Adipose tissue (tissue), 3 donors: Measurements from ENCODE around the gene LHX2. TPM values are rescaled to one million over a fixed set of nuclear protein-coding genes. Genes with fewer than 3 reads are reported as not detected.

Source experiments
- H3K27ac ChIP-seq: one replicate; pipeline ENCODE4 v1.5.1; 2013; ENCODE audit warnings: low read depth, low read length
- WGBS, 3 donors: extraction: QIAGEN DNeasy Blood & Tissue Kit; methylation state at CpG; one replicate each; pipeline ENCODE4 v1.1.7; 2013; 5-methylcytosine and 5-hydroxymethylcytosine counted together
- polyA plus RNA-seq, 3 donors: library from polyadenylated mRNA; stranded (reverse); fragments of 200-250 nt; gene quantifications; one replicate each; pipeline ENCODE4 v1.2.3, GENCODE V29; 2013
- donor health status: healthy with polysubstance abuse.
- donor health status: Bipolar disorder and iron deficiency.
- donor health status: healthy.

LHX2 gene
- polyA plus RNA-seq, 3 donors = 0.18 to 1.1 (median 0.53) TPM

DNA sequence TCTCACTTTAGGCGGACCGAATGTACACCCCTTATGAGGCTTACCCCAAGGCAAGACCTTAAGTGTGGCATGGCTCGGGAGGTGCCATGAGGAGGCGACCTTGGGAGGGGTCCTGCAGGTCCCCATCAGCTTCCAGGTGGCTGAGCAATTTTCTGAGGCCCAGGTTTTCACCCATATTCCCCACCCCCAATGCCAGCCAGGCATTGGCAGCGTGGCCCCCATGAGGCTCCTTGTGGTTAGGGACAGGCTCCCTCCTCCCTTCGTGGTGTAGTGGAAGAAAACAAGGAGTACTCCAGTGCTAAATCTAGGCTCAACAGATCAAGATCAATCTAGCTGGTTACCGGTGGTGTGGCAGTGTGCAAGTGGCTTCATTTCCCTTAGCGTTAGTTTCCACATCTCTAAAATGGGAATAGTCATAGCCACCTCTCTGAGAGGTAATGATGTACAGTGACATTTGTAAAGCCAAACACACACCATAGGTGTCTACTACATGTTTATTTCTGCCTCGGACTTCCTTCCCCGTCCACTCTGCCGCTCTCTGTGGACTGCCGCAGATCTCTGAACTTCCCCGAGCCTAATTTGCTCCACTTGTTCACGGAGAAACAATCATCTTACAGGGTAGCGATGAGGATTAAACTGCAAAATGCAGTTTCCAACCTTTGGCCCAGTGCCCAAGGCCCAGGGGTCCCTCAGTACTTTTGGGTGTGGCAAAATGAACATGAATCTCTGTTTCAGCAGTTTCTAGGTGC lies 8.4 kb downstream of the LHX2 start:
- no peak overlapping the region for H3K27ac ChIP-seq
- 9 to 16% (median 13%) methylated on average over 15 of the region's 15 CpGs for WGBS, 3 donors

DNA sequence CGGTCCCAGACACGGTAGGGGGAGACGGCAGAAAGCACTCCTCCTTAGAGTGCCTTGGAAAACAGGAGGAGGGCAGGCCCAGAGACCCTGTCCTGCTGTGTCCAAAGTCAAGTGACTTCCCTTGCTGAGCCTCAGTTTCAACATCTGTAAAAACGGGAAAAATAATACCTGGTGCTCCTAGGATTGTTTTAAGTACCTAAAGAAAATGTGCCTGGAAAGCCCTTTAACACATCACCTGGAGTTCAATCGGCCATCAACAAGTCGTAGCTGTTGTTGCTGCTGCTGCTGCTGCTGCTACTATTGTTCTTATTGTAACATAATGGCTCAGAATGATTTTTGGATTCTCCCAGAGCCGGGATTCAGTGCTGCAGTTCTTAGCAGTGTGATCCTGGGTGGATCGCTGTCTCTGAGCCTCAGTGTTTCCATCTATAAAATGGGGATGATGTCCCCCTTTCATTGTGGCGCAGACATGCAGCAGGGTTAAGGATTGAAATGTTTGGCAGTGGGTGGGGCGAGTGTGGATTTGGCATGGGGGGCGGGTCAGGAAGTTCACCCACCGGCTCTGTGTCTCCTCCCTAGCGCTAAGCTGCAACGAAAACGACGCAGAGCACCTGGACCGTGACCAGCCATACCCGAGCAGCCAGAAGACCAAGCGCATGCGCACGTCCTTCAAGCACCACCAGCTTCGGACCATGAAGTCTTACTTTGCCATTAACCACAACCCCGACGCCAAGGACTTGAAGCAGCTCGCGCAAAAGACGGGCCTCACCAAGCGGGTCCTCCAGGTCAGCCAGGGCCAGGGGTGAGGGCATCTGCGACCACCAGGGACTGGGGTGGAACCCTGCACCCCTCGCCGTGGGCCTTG lies 9.2 kb downstream of the LHX2 start:
- 8 to 13% (median 9%) methylated on average over 30 to 31 of the region's 31 CpGs for WGBS, 3 donors
- no peak overlapping the region for H3K27ac ChIP-seq

DNA sequence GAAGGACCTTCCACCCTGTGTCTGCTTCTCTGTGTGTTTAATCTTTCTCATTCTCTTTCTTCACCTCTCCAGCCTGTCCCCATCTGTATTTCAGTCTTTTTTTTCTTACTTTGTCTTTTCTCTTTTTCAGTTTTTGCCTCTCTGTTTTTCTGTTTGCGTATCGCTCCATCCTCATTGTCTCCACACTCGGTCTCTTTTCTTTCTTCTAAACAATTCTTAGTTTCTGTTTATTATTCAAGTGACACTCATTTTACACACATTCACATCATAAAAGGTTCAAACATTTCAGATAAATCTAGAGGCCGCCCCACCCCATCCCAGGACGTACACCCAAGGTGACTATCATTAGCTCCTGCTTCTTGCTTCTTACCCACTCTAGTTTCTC lies 9.8 kb downstream of the LHX2 start:
- WGBS, 3 donors = 12 to 29% (median 28%) methylated on average over 5 of the region's 5 CpGs
- H3K27ac ChIP-seq = no peak overlapping the region

DNA sequence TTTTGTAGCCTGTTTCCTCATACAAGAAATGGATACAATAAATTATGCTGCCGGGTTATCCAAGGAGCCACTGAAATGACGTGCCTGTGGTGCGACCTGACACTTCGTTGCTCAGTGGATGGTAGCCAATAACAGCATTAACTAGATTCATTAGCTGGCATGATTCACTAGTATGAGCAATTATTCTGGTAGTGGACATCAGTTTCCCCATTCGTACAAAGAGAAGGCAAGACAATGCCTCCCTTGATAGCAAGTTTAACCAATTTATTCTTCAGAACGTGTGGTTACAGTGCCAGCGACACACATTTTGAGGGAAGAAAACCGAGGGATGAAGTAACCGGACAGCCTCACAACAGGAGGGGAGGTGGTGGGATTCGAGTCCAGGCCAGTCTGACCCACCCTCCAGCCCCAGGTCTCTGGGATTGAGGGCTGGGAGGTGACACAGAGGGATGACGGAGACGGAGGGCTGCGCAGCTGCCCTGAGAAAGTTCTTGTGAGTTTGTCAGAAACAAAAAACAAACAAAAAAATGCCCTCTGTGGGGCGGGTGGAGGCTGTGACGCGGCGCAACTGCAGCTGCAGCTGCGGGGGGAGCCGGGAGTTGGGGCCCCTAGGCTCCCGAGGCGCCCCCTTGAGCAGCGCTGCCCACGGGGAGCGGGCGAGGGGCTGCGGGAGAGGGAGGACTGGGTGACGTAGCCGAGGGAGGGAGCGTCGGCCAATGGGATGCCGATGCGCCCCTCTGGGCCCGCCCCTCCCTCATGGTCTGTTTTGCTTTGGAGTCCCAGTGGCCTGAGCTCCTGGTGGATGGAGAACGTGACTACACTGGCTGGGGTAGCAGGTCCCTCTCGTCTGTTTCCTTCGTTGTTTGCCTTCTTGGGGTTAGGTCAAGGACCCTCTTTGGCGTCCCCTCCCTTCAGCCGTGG lies 10.9 kb downstream of the LHX2 start:
- 6 to 9% (median 6%) methylated on average over 27 to 38 of the region's 38 CpGs for WGBS, 3 donors
- H3K27ac ChIP-seq = no peak overlapping the region

DNA sequence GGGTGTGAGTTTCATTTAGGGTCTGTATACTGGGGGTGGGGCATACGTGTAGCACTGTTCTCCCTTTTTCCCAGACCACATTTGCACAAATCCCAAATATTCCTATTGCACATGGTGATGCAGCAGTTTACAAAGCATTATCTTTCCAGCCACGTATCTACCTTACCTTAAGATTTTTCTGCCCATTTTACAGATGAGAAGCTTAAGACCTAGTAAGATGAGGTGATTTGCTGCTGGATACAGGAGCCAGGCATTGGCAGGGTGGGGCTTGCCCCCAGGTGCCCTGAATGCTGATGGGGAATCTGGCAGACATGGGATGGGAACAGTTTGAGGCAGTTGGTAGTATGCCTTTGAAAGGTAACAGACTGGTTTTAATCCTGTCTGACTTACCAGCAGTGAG lies 12.5 kb downstream of the LHX2 start:
- WGBS, 3 donors = 50 to 70% (median 69%) methylated on average over 2 of the region's 2 CpGs
- H3K27ac ChIP-seq = no peak overlapping the region

DNA sequence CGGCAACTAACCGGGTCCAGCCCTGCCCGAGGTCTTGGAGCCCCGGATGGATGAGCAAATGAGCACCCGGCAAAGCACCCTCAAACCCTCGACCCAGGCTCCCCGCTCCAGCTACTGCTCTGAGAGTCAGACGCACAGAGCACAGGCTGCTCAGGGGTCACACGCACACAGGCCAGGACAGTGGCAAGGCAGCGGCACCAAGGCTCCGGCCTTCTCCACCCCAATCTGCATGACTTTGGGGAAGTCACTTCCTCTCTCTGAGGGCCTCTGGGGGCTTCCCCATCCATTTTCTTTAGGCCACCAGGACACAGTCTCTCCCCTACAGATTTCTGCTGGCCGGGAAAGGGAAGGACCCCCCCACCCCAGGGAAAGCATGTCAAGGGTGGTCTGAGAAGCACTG lies 18.0 kb downstream of the LHX2 start:
- 65 to 78% (median 75%) methylated on average over 12 of the region's 12 CpGs for WGBS, 3 donors
- H3K27ac ChIP-seq = no peak overlapping the region

DNA sequence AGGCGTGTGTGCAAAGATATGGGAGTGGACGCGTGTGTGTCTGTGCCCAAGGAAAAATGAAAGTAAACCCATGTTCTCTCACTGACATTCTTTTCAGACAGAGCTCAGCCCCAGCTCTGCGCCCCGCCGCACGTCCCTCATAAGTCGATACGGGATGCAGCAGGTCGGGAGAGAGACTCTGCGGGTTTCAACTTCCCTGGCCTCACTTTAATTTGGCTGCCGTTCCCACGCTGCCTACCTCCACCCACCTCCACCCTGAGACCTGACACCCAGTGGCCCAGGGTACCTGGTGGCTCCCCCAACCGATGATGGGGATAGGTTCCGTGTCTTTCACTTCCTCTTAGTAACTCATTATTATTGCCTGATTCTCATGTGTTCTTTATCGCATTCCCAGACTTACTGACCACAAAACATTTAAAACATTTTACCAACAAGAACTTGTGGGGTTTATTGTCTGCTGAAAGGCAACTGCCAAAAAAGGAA lies 19.4 kb downstream of the LHX2 start:
- WGBS, 3 donors = 58 to 70% (median 70%) methylated on average over 16 of the region's 16 CpGs
- H3K27ac ChIP-seq = no peak overlapping the region

DNA sequence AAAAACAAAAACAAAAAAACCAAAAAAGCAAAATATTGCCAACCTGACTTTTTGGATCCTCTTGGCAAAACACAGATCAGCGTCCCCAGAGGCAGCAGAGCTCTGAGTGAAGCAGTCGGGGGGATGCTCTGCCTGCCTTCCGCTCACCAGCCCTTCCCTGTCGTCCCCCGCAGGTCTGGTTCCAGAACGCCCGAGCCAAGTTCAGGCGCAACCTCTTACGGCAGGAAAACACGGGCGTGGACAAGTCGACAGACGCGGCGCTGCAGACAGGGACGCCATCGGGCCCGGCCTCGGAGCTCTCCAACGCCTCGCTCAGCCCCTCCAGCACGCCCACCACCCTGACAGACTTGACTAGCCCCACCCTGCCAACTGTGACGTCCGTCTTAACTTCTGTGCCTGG lies 20.7 kb downstream of the LHX2 start:
- WGBS, 3 donors = 2 to 7% (median 5%) methylated on average over 24 of the region's 24 CpGs
- no peak overlapping the region for H3K27ac ChIP-seq

DNA sequence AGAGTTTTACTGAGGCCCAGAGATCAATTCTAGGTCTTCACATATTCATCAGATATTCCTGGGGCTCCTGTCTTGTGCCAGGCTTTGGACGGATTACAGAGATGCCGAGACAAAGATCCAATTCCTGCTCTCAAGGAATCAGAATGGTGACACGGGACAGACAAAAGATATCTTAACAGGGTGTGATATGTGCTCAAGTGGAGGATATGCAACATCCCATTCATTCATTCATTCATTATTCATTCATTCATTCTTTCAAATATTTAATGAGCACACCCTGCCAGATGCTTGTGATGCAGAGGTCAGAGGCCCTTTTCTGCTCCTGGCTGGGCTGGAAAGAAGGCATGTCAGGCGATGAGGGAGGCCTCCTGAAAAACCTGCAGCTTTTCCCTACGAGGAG lies 21.8 kb downstream of the LHX2 start:
- H3K27ac ChIP-seq = no peak overlapping the region
- WGBS, 3 donors = 74 to 86% (median 83%) methylated on average over 5 of the region's 5 CpGs

DNA sequence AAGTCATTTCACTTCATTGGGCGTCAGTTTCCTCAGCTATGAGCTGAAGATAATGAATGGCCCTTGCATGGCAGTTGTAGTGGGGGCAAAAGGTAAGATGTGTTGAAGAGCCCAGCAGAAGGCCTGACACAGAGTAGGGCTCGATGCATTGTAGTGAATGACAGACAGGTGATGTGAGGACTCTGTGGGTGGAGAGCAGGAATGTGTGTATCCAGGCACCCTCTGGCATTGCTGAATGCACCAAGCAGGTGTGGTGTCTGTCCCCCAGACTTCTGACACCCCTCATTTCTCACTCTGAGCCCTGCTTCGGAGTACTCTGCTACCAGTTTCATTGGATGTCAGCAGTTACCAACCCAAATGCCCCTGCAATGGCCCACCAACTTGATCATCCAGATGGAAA lies 22.4 kb downstream of the LHX2 start:
- no peak overlapping the region for H3K27ac ChIP-seq
- 75 to 84% (median 79%) methylated on average over 3 of the region's 3 CpGs for WGBS, 3 donors

DNA sequence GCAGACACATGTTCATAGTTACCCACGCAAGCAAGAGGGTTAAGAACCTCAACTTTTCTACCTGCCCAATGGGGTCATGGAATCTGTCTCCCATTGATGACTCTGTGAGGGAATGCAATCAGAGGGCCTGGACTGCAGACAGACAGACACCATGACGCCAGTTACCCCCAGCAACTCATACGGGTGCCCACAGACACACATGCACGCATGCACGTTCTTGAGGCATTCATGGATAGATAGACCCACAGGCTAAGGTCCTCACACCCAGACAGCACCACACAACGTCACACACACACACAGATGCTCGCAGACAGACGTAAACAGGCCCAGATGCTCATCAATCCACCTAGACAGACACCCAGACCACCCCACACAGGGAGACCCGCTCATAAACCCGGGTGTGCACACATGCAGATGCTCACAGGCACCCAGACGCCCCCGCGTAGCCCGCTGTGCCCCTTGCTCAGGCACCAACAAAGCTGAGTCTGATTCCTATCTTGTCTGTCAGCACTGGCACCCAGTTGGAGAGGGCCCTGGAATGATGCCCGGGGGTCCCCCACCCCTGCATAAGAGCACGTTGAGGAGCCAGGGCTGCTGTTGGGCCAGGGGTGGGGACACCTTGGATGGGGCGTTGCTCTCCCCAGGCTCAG lies 23.6 kb downstream of the LHX2 start:
- H3K27ac ChIP-seq = no peak overlapping the region
- 78 to 86% (median 79%) methylated on average over 17 of the region's 17 CpGs for WGBS, 3 donors

DNA sequence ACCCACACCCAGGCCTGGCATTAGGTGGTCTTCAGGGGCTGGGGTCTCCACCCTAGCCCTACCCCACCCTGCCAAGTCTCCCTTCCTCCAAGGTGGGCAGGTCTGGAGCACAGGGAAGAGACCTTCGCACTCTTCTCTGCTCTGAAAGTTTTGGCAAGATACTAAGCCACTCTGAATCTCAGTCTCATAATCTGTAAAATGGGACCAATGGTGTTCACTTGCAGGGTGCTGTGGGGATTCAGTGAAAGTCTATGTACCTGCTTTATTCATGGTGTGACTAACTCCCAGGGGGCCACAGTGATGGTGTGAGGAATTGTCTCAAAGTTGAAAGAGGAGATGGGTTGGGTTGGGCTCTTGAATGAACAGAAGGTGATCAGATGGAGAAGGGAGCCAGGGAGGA lies 25.0 kb downstream of the LHX2 start:
- 95 to 98% (median 96%) methylated on average over 1 of the region's 1 CpG for WGBS, 3 donors
- H3K27ac ChIP-seq = no peak overlapping the region

DNA sequence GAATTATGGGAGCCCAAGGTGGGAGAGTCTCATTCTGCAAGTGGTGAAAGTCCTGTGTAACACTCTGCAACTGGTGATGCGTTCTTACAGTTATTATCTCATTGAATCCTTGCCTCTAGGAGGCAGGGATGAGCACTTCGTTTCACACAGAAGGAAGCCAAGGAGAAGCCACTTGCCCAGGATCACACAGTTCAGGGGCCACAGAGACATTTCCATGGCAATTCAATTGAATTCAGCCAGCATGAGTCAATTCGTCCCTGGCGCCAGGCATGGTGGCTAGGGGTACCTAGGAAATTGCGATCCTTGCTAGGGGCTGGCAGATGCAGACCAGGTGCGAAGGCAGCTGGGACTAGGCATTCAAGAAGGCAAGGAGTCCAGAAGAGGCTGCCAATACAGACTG lies 26.2 kb downstream of the LHX2 start:
- 39 to 58% (median 56%) methylated on average over 6 of the region's 6 CpGs for WGBS, 3 donors
- no peak overlapping the region for H3K27ac ChIP-seq

DNA sequence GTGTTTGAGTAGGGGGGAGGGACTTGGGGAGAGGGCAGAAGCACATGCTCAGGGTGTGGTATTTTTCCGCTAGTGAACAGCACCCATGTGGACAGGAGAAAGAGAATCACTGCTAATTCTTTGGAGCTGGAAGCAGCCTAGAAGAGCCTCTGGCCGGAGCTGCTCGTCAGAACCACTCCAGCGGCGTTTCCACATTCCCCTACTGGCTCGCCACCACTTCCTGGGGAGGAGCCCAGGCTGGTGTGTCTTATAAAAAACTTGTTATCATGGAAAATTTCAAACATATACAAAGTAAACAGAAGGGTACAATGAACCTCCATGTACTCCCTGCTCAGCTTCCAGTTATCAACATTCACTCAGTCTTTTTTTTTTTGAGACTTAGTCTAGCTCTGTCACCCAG lies 26.7 kb downstream of the LHX2 start:
- WGBS, 3 donors = 8 to 28% (median 16%) methylated on average over 6 of the region's 6 CpGs
- no peak overlapping the region for H3K27ac ChIP-seq

DNA sequence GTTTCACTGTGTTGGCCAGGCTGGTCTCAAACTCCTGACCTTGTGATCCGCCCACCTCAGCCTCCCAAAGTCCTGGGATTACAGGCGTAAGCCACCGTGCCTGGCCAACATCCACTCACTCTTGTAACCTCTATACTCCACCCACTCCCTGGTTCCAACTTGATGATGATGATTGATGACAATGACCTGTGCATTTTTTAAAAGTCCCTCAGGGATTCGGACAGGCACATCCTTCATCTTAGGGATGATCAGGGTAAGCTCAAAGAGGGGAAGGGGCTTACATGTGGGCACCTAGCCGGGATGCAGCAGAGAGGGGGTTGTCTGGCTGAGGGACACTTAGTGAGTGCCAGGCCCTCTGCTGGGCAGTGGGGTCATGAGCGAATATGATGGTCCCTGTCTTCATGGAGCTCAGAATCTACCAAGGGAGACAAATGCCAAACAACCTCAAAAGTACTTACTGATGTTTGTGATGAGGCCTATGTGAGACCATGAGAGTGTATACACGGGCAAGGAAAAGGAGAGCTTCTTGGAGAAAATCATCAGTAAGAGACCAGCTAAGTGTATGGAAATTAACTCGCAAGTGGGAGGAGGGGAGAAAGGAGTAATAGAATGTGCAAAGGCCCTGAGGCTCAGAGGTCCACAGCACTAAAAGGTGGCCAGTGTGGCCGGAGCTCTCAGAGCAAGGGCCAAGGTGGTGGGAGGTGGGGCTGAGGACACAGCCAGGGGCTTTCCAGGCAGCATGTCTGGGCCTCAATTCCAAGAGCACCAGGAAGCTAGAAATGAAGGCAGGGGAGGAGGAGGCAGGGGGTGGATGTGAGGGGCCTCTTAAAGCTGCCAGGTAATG lies 27.4 kb downstream of the LHX2 start:
- 65 to 69% (median 69%) methylated on average over 9 of the region's 9 CpGs for WGBS, 3 donors
- H3K27ac ChIP-seq = no peak overlapping the region

DNA sequence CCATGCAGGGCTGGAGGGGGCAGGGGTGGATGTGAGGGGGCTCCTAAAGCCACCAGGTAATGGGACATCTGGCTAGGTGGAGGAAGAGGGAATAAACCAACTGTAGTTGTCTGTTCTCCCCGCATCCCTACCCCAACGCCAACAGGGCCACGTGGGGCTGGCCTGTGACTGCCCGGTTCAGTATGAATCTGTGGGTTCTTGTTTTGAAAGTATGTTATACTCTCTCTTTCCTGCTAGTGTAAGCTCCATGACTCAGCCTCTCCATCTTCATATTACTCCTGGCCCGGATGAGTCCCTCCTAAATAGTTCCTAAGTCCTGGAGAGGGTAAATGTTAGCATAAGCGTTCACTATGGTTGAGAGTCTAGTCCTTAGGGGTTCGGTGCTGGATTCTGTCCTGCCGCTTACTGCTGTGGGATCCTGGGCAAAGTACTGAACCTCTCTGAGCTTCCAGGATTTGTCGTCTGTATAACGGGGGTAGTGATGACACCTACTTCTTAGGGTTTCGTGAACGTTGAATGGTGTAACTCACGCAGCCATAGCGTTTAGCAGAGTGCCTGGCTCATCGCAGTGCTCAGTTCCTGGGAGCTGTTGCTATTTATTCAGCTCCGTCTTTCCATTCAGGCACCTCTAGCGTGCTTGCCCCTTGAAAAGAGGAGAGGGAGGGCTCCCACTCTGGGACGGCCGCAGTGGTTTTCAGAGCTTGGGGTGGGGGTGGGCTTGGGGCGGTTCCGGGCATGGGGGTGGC lies 28.8 kb downstream of the LHX2 start:
- WGBS, 3 donors = 24 to 27% (median 24%) methylated on average over 21 of the region's 21 CpGs
- H3K27ac ChIP-seq = no peak overlapping the region
